HG03521 (cell line): ENCODE results near the gene ANKRD24.
"Not testable (repeated sequence)": the region's sequence is repeated elsewhere in the genome, so short reads cannot be mapped to it uniquely, and the experiment has no call there.

Experiments
- ATAC-seq: cut with Tn5 transposase; IDR thresholded peaks from one replicate; pipeline ENCODE4 v1.9.1; 2021; ENCODE audit warnings: mild to moderate bottlenecking, moderate library complexity; ENCODE audit not compliant: unreplicated experiment

The ANKRD24 gene

DNA sequence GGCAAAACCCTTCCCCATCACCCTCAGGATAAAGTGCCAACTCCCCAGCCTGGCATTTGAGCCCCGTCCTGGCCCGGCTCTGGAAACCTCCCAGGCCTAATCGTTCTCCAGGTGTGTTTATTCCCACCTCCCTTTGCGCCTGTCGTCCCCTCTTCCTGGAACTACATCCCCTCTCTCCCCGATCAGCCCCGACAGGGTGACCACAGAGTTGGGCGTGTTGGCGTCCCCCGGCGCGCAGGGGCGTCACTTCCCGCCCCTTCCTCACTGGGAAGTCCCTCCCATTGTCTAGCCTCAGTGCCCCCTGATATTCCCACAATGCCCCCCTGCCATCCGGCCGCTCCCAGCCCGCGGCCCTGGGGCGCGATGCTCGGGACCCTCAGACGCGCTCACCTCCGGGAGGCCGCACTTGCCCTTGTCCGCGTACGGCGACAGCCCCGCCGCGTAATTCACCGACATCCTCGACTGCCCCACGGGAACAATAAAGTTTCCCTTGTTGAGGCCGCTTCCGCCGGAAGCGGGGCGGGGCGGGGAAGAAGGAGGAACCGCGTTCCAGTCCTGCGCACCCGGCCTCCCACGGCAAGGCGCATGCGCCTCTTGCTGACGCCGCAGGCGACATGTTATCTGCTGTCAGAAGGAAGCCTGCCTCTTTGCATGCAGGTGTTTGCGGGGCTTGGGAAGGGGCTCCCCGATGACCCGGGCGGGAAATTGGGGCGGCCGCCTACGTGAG lies at the start of gene ANKRD24, which contains the start of gene SIRT6:
ANKRD24 (plus strand) TSS at position 606 of the 727 bp plus-strand sequence. CDS start 3,737 bp downstream, outside the sequence.
SIRT6 (minus strand) TSS at position 480 of the 727 bp plus-strand sequence; CDS start at position 456, 24 bp downstream.
- peak; percentile 75 for ATAC-seq

DNA sequence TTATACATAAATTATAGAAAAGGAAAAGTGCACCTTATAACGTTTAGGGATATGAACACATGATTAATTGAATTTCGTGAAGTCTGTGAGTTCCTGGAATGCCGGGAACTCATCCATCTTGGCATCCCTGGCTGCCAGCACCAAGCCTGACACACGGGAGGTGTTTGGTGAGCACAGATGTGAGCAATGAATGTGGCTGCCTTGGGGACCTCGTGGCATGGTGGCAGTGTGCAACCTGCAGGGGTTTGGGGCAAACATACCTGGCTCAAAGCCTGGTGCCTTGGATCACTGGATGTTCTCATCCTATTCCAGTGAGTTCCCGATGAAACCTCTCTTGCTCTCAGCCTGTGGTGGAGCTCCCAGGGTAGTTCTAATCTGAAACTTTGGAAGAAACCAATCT lies 48.1 kb upstream of the ANKRD24 start:
- ATAC-seq: no peak

DNA sequence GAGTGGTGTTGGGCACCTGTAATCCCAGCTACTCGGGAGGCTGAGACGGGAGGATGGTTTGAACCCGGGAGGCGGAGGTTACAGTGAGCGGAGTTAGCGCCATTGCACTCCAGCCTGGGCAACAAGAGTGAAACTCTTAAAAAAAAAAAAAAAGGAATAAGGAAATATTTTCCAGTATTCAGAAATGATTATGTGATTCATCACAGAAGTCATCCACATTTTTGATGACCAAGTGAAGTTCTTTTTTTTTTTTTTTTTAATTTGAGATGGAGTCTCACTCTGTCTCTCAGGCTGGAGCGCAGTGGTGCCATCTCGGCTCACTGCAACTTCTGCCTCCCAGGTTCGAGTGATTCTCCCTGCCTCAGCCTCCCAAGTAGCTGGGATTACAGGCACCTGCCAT lies 47.1 kb upstream of the ANKRD24 start:
- not testable (repeated sequence) for ATAC-seq

DNA sequence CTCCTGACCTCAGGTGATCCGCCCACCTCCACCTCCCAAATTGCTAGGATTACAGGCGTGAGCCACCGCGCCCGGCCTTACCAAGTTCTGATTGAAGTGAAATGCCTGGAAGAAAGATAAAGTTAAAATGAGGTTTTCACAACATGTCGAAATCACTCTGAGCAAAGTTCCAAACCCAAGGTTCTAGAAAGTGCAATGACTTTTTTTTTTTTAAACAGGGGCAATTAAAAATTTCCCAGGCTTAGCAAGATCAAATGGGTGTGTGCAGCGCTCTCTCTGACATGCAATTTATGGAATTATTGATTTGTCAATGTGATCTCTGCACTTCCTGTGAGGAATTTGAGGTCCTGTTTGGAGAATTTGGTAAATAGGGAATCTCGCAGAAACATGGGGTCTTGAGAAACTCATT lies 45.8 kb upstream of the ANKRD24 start:
- ATAC-seq: no peak

DNA sequence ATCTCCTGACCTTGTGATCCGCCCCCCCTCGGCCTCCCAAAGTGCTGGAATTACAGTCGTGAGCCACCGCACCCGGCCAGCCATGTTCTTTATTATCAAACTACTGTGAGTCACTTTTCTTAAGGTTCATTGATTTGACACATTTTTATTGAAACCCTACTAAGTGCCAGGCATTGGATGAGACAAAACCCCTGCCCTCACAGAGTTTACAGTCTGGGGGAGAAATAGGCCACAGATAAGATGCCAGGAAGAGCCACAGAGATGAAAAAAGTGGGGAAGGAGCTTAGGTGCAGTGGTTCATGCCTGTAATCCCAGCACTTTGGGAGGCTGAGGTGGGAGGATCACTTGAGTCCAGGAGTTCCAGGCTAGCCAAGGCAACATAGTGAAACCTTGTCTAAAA lies 44.0 kb upstream of the ANKRD24 start:
- no peak for ATAC-seq

DNA sequence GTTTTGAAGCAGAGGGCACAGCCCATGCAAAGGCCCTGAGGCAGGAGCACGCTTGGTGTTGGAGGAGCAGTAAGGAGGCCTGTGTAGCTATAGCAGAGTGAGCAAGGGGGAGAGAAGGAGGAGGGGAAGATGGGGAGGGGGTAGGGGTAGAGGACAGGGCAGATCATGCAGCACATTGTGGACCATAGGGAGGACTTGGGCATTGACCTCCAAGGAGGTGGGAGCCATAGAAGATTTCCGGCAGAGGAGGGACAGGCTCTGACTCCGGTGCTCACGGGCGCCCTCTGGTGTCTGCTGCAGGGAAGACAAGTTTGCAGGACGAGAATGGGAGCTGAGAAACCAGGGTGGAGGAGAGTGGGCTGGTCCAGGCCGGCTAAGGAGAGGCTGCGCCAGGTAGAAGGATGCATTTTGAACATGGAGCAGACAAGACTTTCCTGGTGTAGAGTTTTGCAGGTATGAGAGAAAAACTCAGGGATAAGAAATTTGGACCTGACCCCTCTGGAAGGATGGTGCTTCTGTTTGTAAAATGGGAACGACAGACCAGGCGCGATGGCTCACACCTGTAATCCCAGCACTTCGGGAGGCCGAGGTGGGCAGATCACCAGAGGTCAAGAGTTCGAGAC lies 42.8 kb upstream of the ANKRD24 start:
- no peak for ATAC-seq

DNA sequence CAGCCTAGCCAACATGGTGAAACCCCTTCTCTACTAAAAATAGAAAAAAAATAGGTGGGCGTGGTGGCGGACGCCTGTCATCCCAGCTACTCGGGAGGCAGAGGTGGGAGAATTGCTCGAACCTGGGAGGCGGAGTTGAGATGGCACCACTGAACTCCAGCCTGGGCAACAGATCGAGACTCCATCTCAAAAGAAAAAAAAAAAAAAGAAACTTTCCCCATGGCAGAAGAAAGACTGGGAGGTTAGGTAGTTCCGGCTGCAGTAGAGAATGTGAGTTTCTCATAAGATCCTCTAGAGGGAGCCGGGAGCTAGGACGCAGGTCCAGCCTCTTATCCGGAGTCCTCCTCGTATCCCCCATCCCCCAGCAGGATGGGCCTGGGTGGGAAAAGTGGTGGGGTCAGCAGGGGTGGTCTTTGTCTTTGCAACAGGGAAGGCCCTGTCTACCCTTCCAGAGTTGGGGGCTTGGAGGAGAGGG lies 42.2 kb upstream of the ANKRD24 start:
- ATAC-seq: no peak

DNA sequence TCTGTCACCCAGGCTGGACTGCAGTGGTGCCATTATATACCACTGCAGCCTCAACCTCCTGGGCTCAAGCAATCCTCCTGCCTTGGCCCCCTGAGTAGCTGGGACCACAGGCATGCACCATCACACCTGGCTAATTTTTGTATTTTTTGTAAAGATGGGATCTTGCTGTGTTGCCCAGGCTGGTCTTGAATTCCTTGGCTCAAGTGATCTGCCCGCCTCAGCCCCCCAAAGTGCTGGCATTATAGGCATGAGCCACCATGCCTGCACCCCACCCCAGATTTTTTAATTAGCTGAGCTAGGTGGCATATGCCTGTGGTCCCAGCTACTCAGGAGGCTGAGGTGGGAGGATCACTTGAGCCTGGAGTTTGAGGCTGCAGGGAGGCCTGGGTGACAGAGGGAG lies 39.6 kb upstream of the ANKRD24 start:
- ATAC-seq: not testable (repeated sequence)

DNA sequence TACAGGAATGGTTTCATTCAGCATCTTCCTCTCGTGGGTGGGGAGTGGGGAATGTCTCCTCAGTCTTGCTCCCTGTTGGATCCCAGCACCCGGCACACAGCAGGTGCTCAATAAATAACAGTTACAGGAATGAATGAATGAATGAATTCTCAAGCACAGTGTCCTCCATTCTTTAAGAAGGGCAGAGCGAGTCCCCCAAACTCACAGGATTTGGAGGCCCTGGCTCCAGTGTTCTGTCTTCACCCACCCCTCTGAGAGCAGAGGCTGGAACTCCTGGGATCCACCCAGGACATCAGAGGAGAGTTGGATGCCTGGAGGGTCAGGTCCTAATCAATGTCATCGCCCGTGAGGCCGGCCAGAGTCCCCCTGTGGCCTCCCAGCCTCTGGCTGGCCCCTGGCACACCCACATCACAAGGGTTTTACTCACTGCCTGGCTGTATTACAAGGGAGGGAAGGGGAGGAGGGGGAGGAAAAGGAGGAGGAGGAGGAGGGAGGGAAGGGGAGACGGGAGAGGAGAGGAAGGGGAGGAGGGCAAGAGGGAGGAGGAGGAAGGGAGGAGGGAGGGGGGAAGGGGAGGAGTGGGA lies 37.7 kb upstream of the ANKRD24 start:
- no peak for ATAC-seq

DNA sequence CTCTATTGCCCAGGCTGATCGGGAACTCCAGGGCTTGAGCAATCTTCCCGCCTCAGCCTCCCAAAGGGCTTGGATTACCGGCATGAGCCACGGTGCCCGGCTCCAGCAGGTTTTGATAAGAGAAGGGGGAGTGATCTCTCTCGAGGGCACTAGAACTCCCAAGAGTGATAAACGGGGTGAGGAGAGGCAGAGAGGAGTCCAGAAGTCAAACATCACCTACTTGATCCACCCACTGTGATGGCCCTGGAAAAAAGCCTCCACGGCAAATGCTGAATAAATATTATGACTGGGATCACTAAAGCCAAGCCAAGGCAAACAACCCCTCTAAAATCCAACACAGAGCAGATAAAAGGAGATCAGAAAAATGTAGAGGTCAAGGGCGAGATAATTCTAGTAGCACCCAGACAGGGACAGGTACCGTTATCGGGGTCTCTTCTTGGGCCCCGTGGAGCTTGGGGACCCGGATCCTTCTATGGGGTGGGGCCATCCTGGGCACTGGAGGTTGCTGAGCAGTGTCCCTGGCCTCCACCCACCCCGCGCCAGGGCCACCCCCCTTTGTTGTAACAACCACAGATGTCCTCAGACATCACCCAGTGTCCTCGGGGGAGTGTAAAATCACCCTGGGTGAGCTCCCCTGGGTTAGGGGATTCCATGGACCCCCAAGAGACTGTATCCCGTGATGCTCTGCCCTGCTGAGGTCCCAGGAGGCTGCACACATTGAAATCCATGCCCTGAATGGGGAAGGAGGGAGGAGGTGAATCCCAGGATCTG lies 32.8 kb upstream of the ANKRD24 start:
- ATAC-seq: no peak

DNA sequence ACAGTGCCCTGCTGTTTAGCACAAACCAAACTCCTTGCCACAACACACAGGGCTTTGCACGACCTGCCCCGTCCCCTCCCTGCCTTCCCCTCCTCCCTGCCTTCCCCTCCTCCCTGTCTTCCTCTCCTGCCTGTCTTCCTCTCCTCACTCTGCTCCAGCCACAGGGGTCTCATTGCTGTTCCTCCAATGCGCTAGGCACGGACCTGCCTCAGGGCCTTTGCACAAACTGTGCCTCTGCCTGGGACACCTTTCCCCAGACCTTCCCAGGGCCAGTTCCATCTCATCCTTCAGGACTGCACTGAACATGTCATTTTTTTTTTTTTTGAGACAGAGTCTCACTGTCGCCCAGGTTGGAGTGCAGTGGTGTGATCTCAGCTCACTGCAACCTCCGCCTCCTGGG lies 30.9 kb upstream of the ANKRD24 start:
- ATAC-seq: no peak

DNA sequence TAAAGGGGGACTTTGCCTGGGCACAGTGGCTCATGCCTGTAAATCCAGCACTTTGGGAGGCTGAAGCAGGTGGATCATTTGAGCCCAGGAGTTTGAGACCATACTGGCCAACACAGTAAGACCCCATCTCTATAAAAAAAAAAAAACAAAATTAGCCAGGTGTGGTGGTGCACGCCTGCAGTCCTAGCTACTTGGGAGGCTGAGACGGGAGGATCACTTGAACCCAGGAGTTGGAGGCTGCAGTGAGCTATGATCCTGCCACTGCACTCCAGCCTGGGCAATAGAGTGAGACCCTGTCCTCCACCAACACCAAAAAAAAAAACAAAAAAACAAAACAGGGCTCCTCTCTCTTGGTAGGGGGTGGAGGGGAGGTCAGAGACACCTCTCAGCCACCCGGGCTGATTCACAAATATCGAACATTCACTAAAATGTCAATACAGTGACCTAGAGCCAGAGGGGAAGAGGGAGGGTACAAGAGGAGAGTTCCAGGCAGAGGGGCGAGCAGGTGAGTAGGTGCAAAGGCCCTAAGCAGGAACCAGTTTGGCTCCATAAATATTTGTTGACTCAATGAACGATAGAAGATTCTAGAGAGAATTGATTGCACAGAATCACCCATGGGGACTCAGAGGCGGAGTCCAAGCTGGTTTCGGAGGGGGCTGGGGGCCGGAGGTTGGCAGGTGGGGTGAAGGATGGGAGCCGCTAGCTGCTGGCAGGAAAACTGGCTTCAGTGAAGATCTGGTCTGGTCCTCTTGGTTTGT lies 30.1 kb upstream of the ANKRD24 start:
- ATAC-seq: no peak

DNA sequence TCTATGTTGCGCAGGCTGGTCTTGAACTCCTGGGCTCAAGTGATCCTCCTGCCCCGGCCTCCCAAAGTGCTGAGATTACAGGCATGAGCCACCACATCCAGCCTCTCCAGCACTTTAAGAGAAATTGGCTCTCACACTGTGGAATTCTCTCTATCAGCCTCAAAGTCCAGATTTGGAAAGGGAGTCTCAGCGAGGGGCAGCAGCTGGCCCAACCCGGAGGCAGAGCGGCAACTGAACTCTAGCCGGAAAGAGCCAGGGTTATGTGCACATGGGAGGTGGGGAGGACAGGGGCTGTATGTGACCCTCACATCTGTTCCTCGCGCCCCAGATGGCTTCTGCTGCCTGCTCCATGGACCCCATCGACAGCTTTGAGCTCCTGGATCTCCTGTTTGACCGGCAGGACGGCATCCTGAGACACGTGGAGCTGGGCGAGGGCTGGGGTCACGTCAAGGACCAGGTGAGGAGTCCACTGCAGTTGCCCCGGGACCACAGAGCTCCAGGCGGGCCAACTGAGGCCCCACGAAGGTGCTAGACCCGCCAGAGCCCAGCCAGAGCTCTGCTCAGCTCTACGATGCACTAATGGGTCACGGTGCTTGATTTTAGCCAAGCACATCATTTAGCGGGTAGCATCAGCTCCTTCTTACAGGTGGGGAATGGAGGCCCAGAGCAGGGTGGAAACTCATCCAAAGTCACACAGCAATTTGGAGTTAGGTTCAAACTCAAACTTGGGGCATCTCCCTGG lies 27.7 kb upstream of the ANKRD24 start:
- no peak for ATAC-seq

DNA sequence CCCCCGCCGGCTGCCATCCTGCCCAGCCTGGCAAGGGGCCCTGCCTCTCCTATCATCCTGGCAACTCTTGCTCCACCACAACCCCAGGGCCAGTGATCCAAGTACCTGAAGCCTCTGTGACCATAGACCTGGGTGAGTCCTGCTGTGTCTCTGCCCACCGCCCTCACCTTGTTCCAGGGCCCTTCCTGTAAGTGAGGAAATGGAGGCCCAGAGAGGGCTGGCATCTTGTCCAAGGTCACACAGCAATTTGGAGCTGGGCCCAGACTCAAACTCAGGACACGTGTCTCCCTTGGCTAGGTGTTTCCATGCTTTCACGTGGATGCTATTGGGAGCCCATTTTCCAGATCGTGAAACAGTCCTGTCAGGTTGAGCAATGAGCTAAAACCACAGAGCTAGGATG lies 25.3 kb upstream of the ANKRD24 start:
- no peak for ATAC-seq

DNA sequence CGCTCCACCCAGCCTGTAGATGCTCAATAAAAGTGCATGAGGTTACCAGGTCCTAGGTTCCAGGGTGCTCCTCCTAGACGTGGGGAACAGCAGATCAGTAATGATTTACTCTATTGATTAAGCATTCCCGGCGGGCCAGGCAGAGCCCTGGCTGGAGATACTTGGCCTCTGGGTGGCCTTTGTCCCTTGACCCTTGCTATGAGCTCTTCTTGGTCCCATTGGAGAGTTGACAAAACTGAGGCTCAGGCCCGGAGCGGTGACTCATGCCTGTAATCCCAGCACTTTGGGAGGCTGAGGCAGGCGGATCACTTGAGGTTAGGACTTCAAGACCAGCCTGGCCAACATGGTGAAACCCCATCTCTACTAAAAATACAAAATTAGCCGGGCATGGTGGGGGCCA lies 24.5 kb upstream of the ANKRD24 start:
- ATAC-seq: not testable (repeated sequence)

DNA sequence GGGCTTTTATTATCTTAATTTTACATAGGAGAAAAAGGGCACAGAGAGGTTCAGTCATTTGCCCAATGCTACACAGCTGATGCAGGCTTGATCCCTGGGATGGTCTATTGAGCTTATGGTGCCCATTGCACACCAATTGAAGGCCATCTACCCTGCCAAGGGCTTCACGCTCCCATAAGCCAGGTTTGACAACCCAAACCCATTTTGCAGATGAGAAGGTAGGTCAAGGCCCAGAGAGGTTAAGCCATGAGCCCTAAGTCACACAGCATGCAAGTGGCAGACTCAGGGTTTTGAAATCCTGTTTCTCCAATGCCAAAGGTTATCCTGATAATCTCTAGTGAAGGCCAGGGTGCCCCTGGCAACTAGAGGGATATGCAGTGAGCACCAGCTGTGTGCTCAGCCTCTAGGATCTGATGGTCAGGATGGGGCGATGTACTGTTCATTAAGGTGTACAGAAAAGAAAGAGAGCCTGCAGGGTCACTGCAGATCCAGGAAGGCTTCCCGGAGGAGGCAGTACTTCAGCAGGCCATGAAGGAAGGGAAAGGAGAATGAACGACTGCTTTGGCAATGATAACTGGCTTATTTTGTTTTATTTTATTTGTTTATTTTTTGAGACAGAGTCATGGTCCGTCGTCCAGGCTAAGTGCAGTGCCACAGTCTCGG lies 20.9 kb upstream of the ANKRD24 start:
- no peak for ATAC-seq

DNA sequence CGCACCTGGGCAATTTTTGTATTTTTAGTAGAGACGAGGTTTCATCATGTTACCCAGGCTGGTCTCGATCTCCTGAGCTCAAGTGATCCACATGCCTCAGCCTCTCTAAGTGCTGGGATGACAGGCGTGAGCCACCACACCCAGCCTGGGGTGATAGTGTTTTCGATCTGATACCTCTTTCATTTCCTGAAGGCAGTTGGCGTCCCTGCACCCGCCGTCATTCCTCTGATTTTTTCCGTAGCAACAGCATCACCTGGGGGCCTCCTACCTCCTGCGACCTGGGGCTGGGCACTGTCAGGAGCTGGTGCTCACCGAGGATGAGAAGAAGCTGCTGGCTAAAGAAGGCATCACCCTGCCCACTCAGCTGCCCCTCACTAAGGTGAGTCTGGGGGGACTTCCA lies 18.2 kb upstream of the ANKRD24 start:
- no peak for ATAC-seq

DNA sequence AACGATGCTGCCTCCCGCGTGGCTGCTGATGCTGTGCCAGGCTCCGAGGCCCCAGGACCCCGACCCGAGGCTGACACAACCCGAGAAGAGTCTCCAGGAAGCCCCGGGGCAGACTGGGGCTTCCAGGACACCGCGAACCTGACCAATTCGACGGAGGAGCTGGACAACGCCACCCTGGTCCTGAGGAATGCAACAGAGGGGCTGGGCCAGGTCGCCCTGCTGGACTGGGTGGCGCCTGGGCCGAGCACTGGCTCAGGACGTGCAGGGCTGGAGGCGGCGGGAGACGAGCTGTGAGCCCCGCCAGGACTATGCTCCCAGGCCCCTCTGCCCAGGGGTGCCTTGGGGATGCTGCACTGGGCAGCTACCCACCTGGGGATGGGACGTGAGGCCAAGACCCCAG lies 10.8 kb upstream of the ANKRD24 start:
- no peak for ATAC-seq

DNA sequence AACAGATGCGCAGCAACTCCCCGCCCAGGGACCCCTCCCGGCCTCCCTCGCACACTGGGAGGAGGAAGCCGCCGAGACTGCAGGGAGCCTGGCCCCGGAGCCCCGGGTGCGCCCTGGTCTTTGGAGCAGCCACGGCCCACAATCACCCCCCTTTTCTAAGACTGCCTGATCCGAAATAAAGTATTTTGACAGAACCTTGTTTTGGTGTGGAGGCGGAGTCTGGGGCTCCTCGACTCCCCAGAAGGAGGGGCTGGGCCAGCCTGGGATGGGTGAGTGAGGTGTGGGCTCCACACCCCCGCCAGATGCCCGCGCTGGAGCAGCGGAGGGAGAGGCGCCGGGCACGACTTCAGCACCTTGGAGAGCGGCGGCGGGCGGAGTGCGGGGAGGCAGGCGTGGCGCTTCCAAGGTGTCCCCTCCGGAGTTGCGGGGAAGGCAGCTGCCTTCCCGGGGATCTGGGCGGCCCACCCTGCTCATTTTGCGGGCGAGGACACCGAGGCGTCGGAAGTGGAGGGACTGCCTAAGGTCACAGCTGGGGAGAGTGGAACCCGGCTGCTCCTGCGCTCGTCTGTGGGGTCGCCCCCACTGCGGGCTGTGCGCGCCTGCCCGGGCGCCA lies 9.5 kb upstream of the ANKRD24 start:
- ATAC-seq: no peak
